HepG2 (cell line): Measurements from ENCODE around the gene TDG. TPM values are rescaled to one million over a fixed set of nuclear protein-coding genes. Genes with fewer than 3 reads are reported as not detected.

ENCODE experiments used
- ATAC-seq: fragments of 200-7000 bp; cut with Tn5 transposase; 3 replicates; pipeline ENCODE4 v1.9.1; 2020; ENCODE audit warnings: mild to moderate bottlenecking, moderate library complexity
- BruUV-seq: library from RNA; stranded (reverse); fragments of 400-500 nt; replicated peaks from 2 replicates; lab custom pipeline; 2021; lab: Mats Ljungman, UMichigan
- CTCF ChIA-PET: fragments of 300-600 bp; formaldehyde crosslinking; extraction: SDS; loops from one replicate; lab custom pipeline; 2021; ENCODE audit warnings: low total read pairs, inconsistent platforms, low intra/inter-chr PET ratio; lab: Yijun Ruan, JAX
- POLR2A ChIA-PET: fragments of 350-600 bp; sonication (Branson Sonifier 250); formaldehyde crosslinking; loops from one replicate; lab custom pipeline; 2020; ENCODE audit warnings: antibody characterized with exemption, inconsistent platforms; lab: Yijun Ruan, JAX
- DNase-seq: peaks from one replicate; pipeline ENCODE4 v3.0.0-alpha.2; 2015; ENCODE audit warnings: low spot score
- FAIRE-seq: peaks from 3 replicates; lab custom pipeline; 2011; peaks lifted over from hg19 to GRCh38; lab: Jason Lieb, UNC
- H2AFZ ChIP-seq: one replicate; pipeline ENCODE4 v1.6.1; 2011; ENCODE audit warnings: low read length, inconsistent platforms
- H3K27ac ChIP-seq: fragments of 300-600 bp; 3 replicates; pipeline ENCODE4 v1.8.0; 2011; ENCODE audit warnings: mixed run types, mild to moderate bottlenecking, mixed read lengths, low read length, inconsistent platforms; ENCODE audit not compliant: insufficient read depth; ENCODE audit errors: extremely low read length
- H3K27me3 ChIP-seq, 2 experiments: fragments of 200-600 bp in 1 of 2; 2 replicates in 1 of 2; 3 replicates in 1 of 2; pipeline versions ENCODE4 v1.6.0 to v1.8.0; 2011; ENCODE audit warnings: low read length in 2 of 2, mild to moderate bottlenecking in 2 of 2, moderate library complexity in 2 of 2, inconsistent platforms in 1 of 2; ENCODE audit not compliant: insufficient read depth in 2 of 2, control insufficient read depth in 1 of 2
- H3K36me3 ChIP-seq, 2 experiments: fragments of 200-600 bp in 1 of 2; replicated peaks in 1 of 2; 2 replicates in 1 of 2; 3 replicates in 1 of 2; pipeline versions ENCODE4 v1.5.1 to v1.8.0; 2011; ENCODE audit warnings: low read length in 2 of 2, inconsistent platforms in 1 of 2; ENCODE audit not compliant: insufficient read depth in 2 of 2, control insufficient read depth in 1 of 2
- H3K4me1 ChIP-seq: 2 replicates; pipeline ENCODE4 v1.5.1; 2012; ENCODE audit warnings: low read length, inconsistent platforms; ENCODE audit not compliant: insufficient read depth
- H3K4me2 ChIP-seq: 2 replicates; pipeline ENCODE4 v1.6.0; 2011; ENCODE audit warnings: low read depth, low read length, inconsistent platforms
- H3K4me3 ChIP-seq, 3 experiments: fragments of 200-600 bp in 1 of 3; sonication (generic), shearing (Covaris generic) in 1 of 3; replicated peaks in 1 of 3; 2 replicates each; pipeline ENCODE4 v1.5.1; 2011 to 2016; ENCODE audit warnings: low read length in 3 of 3, inconsistent platforms in 2 of 3, low read depth in 2 of 3, mild to moderate bottlenecking in 2 of 3, control low read depth in 1 of 3, mixed read lengths in 1 of 3; ENCODE audit not compliant: insufficient read depth in 1 of 3
- H3K79me2 ChIP-seq: one replicate; pipeline ENCODE4 v1.6.1; 2011; ENCODE audit warnings: low read length, inconsistent platforms; ENCODE audit not compliant: insufficient read depth
- H3K9ac ChIP-seq: 2 replicates; pipeline ENCODE4 v1.6.0; 2011; ENCODE audit warnings: mild to moderate bottlenecking, low read depth, low read length, inconsistent platforms; ENCODE audit not compliant: insufficient read depth
- H3K9me3 ChIP-seq: 2 replicates; pipeline ENCODE4 v1.5.1; 2012; ENCODE audit warnings: mild to moderate bottlenecking, low read length
- H4K20me1 ChIP-seq: 2 replicates; pipeline ENCODE4 v1.6.0; 2011; ENCODE audit warnings: inconsistent platforms, mild to moderate bottlenecking, low read length, moderate library complexity; ENCODE audit not compliant: insufficient read depth
- SIN3B ChIP-seq: fragments of 150-350 bp; IDR thresholded peaks from 2 replicates; pipeline ENCODE4 v1.6.1; 2014; ENCODE audit warnings: low read length
- ZNF260 ChIP-seq: sonication (generic); formaldehyde crosslinking; IDR thresholded peaks from 2 replicates; pipeline ENCODE4 v1.4.0; 2020; ENCODE audit warnings: missing genetic modification reagents, low read depth, mild to moderate bottlenecking, borderline replicate concordance
- ZNF34 ChIP-seq: sonication (generic); formaldehyde crosslinking; IDR thresholded peaks from 2 replicates; pipeline ENCODE4 v1.4.0; 2020; ENCODE audit warnings: mild to moderate bottlenecking, missing genetic modification reagents, borderline replicate concordance
- WGBS: methylation state at CpG from one replicate; pipeline ENCODE4 v1.1.6; 2017; ENCODE audit warnings: low lambda C conversion rate; 5-methylcytosine and 5-hydroxymethylcytosine counted together
- in situ Hi-C: cut with HindIII; loops from 2 replicates; pipeline ENCODE4 v1.10.0; 2017; ENCODE audit warnings: low pct_unique_long_range_greater_than_20kb; ENCODE audit not compliant: extremely low pct_ligation_motif_present
- intact Hi-C: fragments of 100-400 bp; cut with micrococcal nuclease; formaldehyde crosslinking; loops from one replicate; pipeline ENCODE4 v1.10.0; 2022; ENCODE audit not compliant: unreplicated experiment
- polyA plus RNA-seq, 8 experiments: library from polyadenylated mRNA; depleted of rRNA in 3 of 8; stranded (reverse) in 7 of 8; unstranded in 1 of 8; fragments of >200 nt; fragmentation: Illumina TruSeq in 4 of 8; extraction: Trizol in 4 of 8; gene quantifications; 2 replicates each; pipeline versions ENCODE4 v1.2.1 to v1.2.3, GENCODE V29; 2011 to 2016; ENCODE audit warnings: low read depth in 4 of 8, missing spikeins in 1 of 8, mixed read lengths in 1 of 8; ENCODE audit not compliant: insufficient read depth in 1 of 8
- total RNA-seq, 5 experiments: library from RNA; depleted of rRNA; stranded (reverse); fragments of >200 nt; fragmentation: Illumina TruSeq; extraction: Trizol; gene quantifications; 2 replicates each; pipeline ENCODE4 v1.2.3, GENCODE V29; 2016; ENCODE audit warnings: low read depth in 1 of 5
- TF ChIP-seq, protein P1 (sequence below): sonication (generic); formaldehyde crosslinking; conservative IDR thresholded peaks from 2 replicates; pipeline ENCODE4 v1.4.0; 2020; ENCODE audit warnings: missing genetic modification reagents
- TF ChIP-seq, protein P2 (sequence below): fragments of 450-650 bp; IDR thresholded peaks from 2 replicates; pipeline ENCODE4 v1.6.1; 2016
- TF ChIP-seq, protein P3 (sequence below): sonication (generic); formaldehyde crosslinking; IDR thresholded peaks from 2 replicates; pipeline ENCODE4 v1.5.0; 2020; ENCODE audit warnings: mild to moderate bottlenecking, missing genetic modification reagents, borderline replicate concordance
- TF ChIP-seq, protein P4 (sequence below): sonication (generic); formaldehyde crosslinking; IDR thresholded peaks from 2 replicates; pipeline ENCODE4 v1.4.0; 2020; ENCODE audit warnings: mild to moderate bottlenecking, missing genetic modification reagents

The TDG gene
- total and polyA plus RNA-seq, 2 of the 13 experiments (the other 11 are each of a cell fraction or from before 2014, with no cell fraction given) = 14.2 to 19.5 TPM

DNA sequence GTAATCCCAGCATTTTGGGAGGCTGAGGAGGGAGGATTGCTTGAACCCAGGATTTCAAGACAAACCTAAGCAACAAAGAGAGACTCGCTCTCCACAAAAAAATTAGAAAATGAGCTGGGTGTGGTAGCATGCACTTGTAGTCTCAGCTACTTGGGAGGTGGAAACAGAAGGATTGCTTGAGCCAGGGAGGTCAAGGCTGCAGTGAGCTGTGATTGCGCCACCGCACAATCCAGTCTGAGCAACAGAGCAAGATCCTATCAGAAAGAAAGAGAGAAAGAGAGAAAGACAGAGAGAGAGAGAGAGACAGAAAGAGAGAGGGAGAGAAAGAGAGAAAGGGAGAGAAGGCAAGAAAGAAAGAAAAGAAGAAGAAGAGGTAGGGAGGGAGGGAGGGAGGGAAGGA lies 37.0 kb downstream of the TDG start:
- no peaks in the 10 kb centered on the region for H3K79me2 ChIP-seq
- WGBS = 61% methylated on average over 3 of the region's 3 CpGs
- no peaks in the 10 kb centered on the region for H4K20me1 ChIP-seq
- H3K4me1 ChIP-seq = peaks cover 2% of the 10 kb centered on the region
- no TSS peak for BruUV-seq
- H3K9ac ChIP-seq = no peak overlapping the region
- H3K36me3 ChIP-seq = no peaks in the 10 kb centered on the region
- ATAC-seq (no peak), FAIRE-seq (no peak), DNase-seq (no peak)
- H3K4me2 ChIP-seq = no peak overlapping the region
- ChIA-PET CTCF (no interaction called here), POLR2A (no interaction called here)
- H3K4me3 ChIP-seq = no peak overlapping the region
- intact Hi-C loops = no loop called here
- H3K27me3 ChIP-seq = peaks cover 0 to 2% of the 10 kb centered on the region in 2 experiments; a peak in 2 of 5 replicates
- in situ Hi-C loops = no loop called here
- H3K27ac ChIP-seq = no peak overlapping the region
- H3K9me3 ChIP-seq = no peaks in the 10 kb centered on the region
- no peak overlapping the region for H2AFZ ChIP-seq
- TF ChIP-seq ZNF34 = no peak
- TF ChIP-seq, protein P1, sequence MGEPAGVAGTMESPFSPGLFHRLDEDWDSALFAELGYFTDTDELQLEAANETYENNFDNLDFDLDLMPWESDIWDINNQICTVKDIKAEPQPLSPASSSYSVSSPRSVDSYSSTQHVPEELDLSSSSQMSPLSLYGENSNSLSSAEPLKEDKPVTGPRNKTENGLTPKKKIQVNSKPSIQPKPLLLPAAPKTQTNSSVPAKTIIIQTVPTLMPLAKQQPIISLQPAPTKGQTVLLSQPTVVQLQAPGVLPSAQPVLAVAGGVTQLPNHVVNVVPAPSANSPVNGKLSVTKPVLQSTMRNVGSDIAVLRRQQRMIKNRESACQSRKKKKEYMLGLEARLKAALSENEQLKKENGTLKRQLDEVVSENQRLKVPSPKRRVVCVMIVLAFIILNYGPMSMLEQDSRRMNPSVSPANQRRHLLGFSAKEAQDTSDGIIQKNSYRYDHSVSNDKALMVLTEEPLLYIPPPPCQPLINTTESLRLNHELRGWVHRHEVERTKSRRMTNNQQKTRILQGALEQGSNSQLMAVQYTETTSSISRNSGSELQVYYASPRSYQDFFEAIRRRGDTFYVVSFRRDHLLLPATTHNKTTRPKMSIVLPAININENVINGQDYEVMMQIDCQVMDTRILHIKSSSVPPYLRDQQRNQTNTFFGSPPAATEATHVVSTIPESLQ (CRISPR knock-in tag) = no peak
- TF ChIP-seq ZNF260 (CRISPR knock-in tag) = no peak
- TF ChIP-seq, protein P2, sequence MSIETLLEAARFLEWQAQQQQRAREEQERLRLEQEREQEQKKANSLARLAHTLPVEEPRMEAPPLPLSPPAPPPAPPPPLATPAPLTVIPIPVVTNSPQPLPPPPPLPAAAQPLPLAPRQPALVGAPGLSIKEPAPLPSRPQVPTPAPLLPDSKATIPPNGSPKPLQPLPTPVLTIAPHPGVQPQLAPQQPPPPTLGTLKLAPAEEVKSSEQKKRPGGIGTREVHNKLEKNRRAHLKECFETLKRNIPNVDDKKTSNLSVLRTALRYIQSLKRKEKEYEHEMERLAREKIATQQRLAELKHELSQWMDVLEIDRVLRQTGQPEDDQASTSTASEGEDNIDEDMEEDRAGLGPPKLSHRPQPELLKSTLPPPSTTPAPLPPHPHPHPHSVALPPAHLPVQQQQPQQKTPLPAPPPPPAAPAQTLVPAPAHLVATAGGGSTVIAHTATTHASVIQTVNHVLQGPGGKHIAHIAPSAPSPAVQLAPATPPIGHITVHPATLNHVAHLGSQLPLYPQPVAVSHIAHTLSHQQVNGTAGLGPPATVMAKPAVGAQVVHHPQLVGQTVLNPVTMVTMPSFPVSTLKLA = no peak
- no peak for TF ChIP-seq SIN3B
- TF ChIP-seq, protein P3, sequence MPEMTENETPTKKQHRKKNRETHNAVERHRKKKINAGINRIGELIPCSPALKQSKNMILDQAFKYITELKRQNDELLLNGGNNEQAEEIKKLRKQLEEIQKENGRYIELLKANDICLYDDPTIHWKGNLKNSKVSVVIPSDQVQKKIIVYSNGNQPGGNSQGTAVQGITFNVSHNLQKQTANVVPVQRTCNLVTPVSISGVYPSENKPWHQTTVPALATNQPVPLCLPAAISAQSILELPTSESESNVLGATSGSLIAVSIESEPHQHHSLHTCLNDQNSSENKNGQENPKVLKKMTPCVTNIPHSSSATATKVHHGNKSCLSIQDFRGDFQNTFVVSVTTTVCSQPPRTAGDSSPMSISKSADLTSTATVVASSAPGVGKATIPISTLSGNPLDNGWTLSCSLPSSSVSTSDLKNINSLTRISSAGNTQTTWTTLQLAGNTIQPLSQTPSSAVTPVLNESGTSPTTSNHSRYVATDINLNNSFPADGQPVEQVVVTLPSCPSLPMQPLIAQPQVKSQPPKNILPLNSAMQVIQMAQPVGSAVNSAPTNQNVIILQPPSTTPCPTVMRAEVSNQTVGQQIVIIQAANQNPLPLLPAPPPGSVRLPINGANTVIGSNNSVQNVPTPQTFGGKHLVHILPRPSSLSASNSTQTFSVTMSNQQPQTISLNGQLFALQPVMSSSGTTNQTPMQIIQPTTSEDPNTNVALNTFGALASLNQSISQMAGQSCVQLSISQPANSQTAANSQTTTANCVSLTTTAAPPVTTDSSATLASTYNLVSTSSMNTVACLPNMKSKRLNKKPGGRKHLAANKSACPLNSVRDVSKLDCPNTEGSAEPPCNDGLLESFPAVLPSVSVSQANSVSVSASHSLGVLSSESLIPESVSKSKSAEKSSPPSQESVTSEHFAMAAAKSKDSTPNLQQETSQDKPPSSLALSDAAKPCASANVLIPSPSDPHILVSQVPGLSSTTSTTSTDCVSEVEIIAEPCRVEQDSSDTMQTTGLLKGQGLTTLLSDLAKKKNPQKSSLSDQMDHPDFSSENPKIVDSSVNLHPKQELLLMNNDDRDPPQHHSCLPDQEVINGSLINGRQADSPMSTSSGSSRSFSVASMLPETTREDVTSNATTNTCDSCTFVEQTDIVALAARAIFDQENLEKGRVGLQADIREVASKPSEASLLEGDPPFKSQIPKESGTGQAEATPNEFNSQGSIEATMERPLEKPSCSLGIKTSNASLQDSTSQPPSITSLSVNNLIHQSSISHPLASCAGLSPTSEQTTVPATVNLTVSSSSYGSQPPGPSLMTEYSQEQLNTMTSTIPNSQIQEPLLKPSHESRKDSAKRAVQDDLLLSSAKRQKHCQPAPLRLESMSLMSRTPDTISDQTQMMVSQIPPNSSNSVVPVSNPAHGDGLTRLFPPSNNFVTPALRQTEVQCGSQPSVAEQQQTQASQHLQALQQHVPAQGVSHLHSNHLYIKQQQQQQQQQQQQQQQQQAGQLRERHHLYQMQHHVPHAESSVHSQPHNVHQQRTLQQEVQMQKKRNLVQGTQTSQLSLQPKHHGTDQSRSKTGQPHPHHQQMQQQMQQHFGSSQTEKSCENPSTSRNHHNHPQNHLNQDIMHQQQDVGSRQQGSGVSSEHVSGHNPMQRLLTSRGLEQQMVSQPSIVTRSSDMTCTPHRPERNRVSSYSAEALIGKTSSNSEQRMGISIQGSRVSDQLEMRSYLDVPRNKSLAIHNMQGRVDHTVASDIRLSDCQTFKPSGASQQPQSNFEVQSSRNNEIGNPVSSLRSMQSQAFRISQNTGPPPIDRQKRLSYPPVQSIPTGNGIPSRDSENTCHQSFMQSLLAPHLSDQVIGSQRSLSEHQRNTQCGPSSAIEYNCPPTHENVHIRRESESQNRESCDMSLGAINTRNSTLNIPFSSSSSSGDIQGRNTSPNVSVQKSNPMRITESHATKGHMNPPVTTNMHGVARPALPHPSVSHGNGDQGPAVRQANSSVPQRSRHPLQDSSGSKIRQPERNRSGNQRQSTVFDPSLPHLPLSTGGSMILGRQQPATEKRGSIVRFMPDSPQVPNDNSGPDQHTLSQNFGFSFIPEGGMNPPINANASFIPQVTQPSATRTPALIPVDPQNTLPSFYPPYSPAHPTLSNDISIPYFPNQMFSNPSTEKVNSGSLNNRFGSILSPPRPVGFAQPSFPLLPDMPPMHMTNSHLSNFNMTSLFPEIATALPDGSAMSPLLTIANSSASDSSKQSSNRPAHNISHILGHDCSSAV (CRISPR knock-in tag) = no peak
- TF ChIP-seq, protein P4, sequence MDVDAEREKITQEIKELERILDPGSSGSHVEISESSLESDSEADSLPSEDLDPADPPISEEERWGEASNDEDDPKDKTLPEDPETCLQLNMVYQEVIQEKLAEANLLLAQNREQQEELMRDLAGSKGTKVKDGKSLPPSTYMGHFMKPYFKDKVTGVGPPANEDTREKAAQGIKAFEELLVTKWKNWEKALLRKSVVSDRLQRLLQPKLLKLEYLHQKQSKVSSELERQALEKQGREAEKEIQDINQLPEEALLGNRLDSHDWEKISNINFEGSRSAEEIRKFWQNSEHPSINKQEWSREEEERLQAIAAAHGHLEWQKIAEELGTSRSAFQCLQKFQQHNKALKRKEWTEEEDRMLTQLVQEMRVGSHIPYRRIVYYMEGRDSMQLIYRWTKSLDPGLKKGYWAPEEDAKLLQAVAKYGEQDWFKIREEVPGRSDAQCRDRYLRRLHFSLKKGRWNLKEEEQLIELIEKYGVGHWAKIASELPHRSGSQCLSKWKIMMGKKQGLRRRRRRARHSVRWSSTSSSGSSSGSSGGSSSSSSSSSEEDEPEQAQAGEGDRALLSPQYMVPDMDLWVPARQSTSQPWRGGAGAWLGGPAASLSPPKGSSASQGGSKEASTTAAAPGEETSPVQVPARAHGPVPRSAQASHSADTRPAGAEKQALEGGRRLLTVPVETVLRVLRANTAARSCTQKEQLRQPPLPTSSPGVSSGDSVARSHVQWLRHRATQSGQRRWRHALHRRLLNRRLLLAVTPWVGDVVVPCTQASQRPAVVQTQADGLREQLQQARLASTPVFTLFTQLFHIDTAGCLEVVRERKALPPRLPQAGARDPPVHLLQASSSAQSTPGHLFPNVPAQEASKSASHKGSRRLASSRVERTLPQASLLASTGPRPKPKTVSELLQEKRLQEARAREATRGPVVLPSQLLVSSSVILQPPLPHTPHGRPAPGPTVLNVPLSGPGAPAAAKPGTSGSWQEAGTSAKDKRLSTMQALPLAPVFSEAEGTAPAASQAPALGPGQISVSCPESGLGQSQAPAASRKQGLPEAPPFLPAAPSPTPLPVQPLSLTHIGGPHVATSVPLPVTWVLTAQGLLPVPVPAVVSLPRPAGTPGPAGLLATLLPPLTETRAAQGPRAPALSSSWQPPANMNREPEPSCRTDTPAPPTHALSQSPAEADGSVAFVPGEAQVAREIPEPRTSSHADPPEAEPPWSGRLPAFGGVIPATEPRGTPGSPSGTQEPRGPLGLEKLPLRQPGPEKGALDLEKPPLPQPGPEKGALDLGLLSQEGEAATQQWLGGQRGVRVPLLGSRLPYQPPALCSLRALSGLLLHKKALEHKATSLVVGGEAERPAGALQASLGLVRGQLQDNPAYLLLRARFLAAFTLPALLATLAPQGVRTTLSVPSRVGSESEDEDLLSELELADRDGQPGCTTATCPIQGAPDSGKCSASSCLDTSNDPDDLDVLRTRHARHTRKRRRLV (CRISPR knock-in tag) = no peak
